ENCODE data around the gene UNC93B1.
"Not testable (repeated sequence)": the region's sequence is repeated elsewhere in the genome, so short reads cannot be mapped to it uniquely, and the experiment has no call there.

UNC93B1 gene

DNA sequence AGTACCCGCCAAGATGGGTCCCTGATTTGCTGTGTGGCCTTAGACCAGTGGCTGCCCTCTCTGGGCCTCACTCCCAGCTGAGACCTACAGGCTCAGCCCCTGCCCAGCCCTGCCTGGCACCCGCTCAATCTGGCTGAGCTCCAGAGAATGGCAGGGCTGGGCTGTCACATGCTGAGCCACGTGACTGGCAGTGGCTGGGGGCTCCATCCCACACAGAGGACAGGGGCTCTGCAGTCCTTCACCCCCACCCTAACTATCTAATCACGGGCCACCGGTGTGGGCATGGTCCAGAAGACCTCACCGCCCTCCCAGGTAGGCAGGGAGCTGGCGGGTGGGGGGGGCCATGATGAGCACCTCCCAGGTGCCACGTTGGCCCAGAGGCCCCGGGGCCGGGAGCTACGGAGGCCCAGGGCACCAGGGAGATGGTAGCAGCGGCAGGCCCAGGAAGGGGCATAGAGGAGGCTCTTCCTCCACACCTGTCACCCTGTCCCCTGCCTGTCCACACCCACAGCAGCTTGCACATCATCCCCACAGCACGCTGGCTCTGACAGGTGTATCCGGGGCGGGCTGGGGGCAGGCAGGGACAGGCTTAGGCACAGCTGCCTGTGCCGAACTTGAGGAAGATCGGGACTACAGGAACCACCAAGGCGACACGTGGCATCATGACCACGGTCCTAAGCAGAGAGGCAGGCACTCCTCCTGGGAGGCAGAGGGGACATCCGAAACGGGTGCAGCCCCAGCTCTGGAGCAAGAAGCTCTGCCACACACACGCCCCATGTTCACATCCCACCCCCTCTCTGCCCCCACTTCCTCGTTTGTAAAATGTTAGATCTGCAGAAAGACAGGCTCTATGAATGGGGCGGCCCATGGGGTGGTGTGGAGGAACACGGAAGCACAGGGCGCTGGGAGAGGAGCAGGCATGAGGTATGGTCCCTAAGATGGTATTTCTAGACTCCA lies 4.8 kb upstream of the UNC93B1 start:
- no peak for DNase-seq

DNA sequence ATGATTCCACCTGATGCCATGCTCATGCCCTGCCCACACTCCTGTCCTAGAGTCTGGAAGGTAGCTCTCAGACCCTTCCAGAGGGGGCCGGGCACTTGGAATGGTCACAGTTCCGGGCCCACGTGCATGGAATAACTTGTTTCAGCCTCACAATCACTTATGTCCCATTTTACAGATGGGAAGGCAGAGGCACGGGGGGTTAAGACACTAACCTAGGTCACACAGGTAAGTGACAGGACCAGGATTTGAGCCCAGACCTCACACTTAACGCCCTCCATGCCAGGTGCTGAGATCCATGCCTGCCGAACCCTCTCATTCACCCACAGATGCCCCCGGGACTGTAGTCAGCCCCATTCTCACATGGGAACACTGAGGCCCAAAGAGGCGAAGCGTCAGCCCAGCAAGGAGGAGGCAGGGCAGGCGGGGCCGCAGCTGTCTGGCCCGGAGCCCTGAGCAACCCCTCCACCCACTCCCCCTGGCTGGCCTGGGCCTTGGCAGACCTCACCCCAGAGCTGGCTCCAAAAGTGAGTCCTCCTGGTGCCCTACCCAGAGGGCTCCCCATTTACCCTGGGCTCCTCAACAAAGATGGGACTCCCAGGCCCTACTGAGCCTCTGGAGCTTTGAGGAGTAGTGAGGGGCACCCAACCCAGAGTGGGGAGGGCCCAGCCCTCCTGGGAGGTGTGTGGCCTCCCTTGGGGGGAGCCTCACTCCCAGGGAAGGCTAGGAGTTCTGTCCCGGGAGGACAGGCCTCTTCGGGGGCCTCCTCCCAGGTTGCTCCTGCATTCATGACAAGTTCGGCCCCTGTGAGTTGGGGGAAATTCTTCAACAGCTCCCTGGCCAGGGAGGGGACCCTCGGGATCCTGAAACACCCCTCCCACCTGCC lies 3.8 kb upstream of the UNC93B1 start:
- DNase-seq = no peak

DNA sequence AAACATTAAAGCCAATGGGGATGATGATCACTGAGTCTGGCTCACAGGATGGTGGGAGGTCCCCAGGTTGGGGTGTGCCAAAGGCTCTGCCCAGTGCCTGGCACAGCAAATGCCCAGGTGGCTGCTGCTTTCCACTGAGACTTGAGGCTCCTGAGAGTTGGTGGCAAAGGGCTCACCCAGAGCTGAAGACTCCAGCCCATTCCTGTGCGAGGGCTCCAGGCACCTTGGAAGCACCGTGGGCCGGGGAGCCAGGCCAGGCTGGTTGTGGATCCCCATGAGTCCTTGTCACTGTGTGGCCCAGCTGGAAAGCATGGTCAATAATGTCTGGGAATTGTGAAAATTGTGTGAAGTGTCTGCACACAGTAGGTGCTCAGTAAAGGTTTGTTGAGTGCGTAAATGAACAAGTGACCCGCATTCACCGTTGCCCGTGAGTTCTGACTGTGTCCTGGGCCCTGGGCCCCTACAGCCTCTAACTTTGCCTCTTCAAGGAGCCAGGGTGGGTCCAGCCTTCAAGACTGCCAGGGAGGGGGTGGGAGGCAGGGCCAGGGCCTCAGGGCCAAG lies 2.8 kb upstream of the UNC93B1 start:
- DNase-seq = no peak

DNA sequence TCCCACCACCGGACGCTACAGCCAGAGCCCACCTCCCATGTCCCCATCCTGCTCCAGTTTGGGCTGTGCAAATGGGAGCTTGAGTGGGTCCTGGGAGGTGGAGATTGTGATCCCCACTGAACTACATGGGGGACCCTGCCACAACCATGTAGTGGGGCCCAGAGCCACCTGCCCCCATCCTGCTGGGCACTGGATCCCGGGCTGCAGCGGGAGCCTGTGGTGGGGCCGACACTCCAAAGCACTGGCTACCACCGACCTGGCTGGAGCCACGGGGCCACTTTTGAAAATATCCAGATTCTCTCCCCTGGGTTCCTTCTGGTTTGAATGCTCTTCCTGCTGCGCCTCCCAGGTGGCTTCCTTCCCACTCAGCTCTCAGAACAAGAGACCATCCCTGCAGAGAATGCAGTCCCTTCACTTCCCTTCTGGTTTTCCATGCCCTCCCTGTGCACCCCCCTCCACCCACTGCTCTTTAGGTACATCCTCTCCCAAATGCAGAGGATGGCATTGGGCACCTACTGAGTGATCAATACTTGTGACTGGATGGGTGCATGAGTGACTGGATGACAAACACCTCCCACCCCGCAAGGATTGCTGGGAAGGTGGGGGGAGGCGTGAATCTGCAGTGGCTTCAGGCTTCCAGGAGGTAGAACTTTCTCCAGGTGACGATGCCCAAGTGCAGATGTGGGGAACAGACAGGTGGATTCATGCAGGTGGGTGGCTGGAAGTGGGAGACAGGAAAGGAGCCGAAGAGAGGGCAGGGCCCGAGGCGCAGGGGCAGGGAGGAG lies 846 bp upstream of the UNC93B1 start:
- DNase-seq = no peak

DNA sequence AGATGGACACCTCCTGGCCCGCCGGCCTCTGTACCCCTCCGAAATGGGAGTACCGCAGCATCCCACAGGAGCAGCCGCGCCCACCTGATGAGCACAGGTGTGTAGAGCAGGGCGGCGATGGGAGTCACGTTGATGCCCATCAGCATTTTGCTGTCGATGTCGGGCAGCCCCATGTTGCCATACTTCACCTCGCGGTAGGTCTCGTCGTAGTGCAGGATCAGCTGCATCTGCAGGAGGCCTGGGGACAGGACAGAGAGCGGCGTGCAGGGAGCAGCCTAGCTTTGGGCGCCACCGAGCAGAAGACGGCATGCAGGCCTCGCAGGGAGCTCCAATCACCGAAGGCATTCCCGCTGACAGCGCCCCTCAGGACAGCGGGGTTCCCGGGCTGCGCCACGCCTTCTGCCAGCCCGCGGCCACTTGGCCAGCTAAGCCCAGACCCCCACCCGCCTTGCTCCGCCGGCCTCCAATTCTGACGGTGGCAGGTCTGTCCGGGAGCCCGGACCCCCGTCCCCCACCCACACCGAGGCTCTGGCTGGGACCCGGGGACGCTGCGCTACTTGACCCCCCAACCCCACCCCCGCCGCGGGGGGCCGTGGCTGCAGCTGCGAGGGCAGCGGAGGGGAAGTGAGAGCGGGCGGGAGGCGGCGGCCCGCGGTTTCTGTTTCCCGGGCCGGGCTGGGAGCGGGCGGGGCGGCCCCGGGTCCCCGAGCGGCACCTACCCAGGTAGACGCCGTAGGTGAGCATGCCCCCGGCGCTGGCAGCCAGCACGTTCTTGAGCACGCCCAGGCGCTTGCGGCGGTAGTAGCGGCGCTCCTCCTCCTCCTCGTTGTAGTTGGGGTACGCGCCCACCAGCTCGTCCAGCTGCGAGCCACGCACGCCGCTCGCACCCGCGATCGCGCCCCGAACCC lies 705 bp downstream of the UNC93B1 start:
- peak; percentile 42 for DNase-seq

DNA sequence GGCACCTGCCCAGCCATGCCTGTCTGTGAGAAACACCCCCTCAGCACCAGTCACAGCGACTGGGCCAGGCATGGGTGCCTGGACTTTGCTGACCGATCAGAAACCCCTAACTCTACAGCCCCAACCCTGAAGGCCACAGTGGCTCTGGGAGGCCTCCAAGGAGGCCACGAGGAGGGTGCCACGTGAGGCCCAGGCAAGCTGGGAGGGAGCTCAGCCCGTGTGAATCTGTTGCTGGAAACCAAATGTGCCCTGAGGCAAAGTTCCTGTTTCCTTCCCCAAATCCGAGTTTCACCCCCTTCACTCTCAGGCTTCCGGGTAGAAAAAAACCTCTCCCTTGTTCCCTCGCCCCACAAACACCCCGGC lies 1.3 kb downstream of the UNC93B1 start:
- no peak for DNase-seq

DNA sequence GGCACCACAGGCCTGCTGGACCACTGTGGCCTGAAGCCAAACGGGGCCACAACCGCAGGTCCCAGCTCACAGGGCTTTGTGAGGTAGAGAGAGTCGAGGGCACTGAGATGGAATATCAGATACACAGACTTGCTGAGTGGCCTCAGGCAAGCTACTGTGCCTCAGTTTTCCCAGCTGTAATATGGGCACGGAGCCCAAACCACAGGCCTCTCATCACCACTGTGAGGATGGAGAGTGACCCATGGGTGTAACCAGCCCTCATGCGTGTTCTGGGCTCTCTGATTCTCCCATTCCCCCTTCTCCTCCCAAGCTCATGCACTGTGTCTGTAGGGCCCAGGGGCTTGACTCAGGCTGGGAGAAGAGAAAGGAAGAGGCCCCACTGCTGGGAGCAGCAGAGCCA lies 4.2 kb downstream of the UNC93B1 start:
- no peak for DNase-seq

DNA sequence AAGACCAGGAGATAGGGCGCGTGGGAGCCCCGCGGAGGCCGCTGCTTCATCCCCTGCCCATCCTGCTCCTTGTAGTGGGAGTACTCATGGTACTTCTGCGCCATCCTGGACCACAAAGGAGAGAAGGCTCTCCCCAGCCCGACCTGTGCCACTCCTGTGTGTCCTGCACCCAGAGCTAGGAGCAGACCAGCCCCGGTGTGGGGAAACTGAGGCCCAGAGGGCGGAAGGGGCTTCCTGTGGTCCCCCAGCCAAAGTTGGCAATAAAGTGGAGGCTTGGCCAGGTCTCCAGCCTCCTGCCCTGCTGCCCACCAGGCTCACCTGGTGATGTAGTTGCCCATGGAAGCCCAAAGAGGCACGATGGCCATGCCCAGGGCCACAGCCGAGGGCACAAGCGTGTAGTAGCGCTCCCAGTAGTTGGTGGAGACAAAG lies 4.7 kb downstream of the UNC93B1 start:
- DNase-seq = no peak

DNA sequence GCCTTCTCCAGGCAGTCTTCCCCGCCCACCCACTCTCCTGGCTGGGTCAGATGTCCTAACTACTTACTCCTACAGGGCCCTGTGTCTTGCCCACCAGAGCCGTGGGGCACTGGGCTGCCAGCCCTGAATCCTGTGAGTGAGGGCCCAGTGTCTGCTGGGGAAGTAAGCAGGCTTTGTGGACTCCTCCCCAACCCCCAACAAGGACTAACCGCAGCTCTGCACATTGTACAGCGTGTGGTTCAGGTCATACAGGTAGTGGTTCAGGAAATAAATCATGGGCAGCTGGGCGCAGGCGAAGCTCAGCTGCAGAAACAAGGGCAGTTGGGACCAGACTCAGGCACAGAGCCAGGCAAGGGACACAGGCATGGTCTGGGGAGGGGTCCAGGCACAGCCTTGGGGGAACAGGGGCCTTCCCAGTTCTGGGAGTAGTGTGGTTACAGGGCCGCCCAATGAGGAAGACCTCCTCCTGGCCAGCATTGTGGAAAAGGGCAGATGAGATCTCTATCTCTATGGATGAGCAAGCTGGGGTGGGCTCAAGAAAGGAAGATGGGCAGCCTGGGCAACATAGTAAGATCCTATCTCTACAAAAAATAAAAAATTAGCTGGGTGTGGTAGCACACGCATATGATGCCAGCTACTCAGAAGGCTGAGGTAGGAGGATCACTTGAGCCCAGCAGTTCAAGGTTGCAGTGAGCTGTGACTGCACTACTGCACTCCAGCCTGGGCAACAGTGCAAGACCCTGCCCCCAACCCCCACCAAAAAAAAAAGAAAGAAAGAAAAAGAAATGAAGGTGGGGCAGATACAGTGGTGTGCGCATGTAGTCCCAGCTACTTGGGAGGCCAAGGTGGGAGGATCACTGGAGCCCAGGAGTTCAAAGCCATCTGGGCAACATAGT lies 5.5 kb downstream of the UNC93B1 start:
- DNase-seq = no peak

DNA sequence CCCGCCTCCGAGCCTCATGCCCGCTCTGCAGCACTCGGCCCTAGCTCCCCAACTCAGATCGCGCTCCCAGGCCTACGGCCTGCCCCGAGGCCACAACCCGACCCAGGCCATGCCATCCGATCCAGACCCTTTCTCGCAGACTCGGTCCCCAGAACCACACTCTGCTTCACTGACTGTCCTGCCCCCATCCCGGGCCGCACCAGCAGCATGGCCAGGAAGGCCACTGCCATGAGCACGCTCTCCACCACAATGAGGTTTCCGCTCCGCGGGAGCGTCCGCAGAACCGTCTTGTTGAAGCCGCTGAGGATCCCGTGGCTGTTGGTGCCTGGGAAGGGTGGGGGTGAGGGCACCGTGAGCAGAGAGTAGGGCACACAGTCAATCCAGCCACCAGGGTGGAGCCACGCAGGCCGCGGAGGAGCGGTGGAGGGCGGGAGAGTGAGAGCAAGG lies 6.4 kb downstream of the UNC93B1 start:
- DNase-seq = no peak

DNA sequence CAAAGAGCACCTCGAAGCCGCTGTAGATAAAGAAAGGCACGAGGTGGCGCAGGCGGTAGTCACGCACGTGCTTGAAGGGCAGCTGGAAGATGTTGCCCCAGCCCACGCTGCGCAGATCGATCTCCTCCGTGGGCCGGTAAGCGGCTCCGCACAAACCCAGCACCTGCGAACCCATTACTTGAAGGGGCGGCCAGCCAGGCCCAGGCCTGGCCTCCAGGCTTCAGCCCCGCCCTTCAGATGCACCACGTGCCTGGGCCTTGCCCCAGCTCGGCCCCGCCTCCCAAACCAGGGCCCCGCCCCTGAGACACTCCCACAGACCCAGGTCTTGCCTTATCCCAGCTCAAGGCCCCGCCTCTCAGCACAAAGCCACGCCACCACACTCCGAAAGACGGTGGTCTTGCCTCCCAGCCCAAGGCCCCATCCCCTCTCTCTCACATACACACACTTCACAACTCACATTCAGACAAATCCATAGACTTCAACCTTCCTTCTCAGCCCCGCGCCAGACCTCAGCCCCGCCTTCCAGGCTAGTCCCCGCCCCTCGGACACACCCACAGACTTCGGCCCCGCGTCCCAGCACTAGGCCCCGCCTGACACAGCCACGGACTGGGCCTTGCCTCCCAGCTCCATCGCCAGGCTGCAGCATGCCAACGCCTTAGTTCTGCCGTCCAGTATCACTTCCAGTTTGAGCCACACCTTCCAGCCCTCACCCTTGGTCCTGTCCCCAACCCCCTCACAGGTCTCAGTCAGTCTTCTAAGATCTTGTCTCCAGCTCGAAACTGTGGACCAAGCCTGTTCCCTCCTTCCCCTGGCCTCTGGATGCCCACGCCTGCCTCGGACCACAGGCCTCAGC lies 7.0 kb downstream of the UNC93B1 start:
- peak; percentile 26 for DNase-seq

DNA sequence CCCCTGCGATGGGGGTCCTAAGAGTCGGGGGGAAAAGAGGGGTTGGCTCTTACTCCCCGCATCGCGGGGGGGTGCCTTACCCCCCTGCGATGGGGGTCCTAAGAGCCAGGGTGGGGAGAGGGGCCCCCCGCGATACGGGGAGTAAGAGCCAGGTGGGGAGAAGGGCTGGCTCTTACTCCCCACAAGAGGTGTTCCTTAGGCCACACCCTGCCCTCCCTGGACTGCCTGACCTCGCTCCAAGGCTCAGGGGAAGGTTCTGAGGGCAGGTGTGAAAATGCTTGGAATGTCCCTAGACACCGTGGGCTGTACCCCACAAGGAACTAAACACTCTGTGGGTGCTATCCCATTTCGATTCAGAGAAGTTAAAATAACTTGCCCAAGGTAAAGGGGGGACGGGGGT lies 7.8 kb downstream of the UNC93B1 start:
- DNase-seq = no peak

DNA sequence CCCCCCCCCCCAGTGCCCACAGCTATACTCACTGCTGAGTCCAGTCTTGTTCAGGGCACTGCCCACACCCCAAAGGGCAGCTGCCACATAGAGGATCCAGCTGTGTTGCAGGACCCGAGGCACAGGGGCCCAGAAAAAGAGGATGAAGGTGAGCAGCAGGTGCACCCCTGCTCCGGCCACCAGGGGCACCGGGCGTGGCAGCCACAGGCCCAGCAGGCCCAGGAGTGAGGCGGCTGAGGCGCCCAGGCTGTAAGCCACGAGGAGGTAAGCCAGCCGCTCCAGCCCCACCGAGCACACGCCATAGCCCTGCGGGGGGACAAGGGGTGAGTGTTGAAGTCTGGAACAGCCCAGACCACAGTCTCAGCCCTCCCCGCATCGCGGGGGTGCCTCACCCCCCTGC lies 8.3 kb downstream of the UNC93B1 start:
- not testable (repeated sequence) for DNase-seq

DNA sequence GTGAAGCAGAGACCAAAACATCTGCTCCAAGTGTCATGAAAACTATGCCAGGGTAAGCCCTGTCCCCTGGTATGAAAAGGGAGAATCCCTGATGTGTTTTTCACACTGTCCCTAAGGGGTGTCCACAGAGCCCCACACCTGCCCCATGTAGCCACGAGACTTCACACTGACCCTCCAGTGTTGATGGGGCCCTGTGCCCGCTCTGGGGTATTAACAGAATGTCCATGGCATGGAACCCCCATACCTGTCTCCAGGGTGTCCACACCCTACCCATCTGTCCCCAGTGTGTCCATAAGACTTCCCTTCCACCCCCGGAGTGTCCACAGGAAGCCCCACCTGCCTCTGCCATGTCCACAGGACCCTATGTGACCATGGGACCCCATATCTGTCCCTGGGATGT lies 8.8 kb downstream of the UNC93B1 start:
- not testable (repeated sequence) for DNase-seq

DNA sequence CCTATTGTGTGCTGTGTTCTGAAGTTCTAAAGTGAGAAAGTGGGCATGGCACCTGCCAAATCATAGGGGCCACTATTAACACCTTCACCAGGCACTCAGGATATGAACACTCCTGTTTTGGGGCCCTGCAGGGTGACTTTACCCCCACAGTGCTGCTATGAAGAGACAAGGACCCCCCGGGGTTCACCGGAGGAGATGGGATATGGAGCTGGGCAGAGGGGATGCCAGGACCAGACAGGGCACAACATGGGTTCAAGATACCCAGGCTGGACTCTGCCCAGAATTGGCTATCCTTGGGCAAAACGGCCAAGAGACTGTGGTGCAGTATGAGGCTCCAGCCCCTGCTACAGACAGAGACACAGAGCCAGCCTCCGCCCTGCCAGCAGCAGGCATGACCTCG lies 9.5 kb downstream of the UNC93B1 start:
- DNase-seq = not testable (repeated sequence)

DNA sequence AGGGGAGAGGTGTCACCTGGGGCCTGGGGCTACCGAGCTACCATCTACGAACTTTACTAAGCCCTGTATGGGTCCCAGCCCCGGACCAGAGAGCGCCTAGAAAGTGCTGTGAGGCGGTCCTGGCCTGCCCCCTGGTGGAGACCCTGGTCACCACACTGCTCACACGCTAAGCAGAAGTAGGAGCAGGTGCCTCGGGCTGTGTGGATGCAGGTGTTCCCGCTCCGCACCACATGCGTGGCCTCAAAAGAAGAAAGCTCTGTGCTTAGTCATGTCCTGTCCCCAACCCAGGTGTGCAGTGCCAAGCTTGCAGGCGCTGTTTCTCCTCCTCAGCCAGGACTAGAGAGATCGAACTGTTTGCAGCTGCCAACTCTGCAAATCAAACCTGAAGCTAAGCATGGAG lies 10.1 kb downstream of the UNC93B1 start:
- peak; percentile 30 for DNase-seq

DNA sequence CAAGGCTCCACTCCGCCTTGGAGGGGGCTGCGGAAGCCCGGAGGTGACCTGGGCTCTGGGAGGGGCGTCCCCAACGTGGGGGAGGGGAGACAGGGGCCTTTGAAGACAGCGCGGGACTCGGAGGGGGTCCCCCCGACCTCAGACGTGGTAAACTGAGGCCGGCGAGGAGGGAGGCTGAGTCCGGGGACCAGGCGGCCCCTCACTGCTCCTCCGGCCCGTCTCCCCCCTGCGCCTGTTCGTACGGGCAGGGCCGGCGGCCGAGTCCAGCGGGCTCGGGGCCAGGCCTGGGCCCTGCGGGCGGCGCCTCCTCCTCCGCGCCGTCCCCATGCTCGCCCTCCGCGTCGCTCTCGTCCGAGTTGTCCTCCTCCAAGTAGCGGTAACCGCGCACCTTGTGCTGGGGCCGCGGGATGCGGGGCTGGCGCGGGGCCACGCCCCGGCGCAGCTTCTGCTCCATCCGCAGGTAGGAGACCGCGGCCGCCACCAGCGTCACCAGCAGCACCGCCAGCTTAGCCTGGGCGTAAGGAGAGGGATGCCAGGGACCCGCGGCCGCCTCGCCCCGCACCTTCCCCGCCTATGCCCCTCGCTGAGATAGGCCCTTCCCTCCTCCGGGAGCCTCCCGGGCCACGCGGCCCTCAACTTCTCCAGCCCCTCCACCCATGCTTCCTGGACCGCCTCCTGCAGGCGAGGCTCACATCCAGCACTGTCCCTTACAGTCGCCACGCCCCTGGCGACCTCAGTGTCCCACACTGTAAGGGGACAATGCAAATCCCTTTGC lies 12.4 kb downstream of the UNC93B1 start:
- DNase-seq = not testable (repeated sequence)

DNA sequence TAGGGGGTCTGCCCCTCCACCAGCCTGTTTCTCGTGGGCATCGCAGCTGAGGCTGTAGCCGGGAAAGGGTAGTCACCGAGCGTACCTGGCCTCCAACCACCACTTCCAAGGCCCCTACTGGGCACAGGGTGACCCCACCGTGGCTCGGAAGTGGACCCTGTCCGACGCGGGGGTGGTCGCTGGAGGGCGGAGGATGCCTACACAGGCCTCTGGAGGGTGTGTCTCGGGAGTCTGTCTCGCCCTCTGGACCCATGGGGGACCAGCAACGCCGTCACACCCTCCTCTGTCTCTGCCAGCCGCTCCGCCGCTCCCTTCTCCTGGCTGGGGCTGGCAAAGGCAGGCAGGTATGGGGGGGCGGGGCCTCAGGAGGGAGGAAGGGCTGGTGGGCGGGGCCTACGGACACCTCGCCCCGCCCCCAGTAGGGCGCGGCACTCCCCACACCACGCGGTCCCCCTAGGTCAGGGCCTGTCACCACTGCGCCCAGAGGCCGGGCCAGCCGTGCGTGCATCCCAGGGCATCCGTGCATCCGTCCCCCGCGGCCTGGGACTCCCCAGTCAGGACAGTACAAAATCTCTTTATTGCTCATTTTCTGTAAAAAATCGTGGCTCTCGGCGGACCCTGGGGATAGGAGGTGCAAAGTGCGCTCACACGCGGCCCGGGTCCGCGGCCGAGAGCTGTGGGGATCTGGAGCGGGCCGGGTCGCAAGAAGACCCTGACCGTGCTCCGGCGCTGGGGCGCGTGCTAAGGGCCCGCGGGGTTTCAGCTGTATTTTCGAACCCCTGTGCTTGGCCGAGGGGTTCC lies 13.2 kb downstream of the UNC93B1 start:
- not testable (repeated sequence) for DNase-seq

Measured in stimulated activated CD4-positive, alpha-beta T cell treated with anti-CD3 and anti-CD28 coated beads, Interleukin-4, amount 100 ng/mL, for 24 hours (primary cell).